NCI-H2081 treated with DMSO at 0.1 percent for 48 hours (cell line): Measurements from ENCODE around the gene MESD.

ENCODE experiments used
- DNase-seq: peaks from one replicate; lab custom pipeline; 2025; lab: John Stamatoyannopoulos, UW

The MESD gene

DNA sequence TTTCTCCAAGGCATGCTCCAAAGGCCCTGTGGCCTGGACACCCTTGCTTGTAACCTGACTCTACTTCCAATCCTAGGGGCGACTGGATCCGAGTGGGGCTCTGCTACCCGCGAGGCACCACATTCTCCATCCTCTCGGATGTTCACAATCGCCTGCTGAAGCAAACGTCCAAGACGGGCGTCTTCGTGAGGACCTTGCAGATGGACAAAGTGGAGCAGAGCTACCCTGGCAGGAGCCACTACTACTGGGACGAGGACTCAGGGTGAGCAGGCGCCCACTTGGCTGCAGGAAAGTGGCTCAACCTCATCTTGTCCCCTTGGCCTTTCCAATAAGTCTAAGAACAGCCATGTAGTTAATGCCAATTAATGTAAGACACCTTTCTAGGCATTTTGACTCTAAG, 51.9 kb downstream of the MESD start:
- DNase-seq, result no peak

DNA sequence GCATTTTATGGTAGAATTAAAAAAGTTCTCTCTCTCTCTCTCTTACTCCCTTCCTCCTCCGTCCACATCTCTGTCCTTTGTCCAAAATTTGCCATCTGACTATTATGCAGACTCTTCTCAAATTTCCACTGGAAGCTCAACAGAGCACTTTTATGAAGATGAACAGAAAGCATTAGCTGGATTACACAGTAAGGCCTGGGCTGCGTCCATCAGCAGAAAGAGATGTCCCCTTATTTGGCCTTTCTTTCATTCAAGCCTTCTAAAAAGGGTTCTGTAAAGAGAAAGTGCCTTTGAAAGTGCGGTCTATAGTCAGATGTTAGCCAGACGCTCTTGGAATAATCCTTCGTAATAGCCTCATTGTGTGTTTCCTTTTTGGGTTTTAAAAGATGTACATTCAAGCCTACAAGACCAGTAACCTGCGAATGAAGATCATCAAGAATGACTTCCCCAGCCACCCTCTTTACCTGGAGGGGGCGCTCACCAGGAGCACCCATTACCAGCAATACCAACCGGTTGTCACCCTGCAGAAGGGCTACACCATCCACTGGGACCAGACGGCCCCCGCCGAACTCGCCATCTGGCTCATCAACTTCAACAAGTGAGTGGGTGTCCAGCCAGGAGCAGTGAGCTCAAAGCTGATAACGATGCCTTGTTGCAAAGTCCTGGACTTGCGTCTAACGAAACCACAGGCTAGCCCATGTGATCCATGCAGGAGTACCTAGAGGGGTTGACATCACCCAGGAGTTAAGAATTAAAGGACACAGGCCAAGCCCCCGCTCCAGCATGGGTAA, 53.1 kb downstream of the MESD start:
- no peak for DNase-seq

DNA sequence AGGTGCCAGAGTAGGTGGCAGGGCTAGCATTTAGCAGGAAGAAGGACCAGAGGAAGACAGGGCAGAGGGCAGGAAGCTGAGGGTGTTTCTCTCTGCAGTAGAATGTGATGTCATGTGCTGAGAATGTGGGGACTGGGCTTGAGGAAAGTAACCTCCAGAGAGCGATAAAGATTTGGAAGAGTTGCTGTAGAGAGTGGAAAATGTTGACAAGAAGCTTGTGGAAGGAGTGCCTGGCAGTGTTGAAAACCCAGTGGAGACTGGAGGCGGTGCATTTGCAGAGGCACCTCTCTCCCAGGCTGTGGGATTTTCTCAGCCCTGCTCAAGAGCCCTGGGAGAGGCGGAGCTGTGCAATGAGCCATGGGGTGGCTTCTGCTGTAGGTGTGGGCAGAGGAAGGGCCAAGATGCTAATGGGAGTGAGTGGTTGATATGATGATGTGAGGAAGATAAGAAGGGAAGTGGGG, 54.8 kb downstream of the MESD start:
- no peak for DNase-seq

DNA sequence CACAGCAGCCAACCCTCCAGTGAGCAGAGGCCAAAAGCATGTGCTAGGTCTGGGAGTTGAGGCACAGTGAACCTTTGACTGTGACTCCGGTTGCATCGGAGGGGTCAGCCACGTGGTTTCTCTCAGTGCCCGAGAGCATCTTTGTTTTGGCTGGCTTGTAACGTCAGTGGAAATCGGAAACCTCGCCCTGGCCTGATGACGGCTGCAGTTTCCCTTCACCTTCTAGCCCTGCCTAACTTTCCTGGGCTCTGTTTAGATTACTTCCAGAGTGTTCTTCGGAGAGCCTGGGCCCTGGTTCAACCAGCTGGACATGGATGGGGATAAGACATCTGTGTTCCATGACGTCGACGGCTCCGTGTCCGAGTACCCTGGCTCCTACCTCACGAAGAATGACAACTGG, 56.6 kb downstream of the MESD start:
- no peak for DNase-seq

DNA sequence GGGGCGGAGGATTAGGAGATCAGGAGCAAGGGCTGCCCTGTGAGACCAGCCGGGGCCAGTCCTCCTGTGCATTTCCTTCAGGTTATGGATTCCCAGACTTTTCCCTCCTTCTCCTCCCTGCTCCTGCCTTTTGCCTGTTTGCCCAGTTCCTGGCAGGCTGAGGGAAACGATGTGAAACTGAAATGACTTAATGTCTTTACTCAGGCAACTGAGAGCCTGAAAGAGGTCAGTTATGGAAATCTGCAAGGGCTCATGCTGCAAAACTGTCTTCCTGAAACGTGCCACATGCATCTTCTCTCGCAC, 57.2 kb downstream of the MESD start:
- DNase-seq, result no peak

DNA sequence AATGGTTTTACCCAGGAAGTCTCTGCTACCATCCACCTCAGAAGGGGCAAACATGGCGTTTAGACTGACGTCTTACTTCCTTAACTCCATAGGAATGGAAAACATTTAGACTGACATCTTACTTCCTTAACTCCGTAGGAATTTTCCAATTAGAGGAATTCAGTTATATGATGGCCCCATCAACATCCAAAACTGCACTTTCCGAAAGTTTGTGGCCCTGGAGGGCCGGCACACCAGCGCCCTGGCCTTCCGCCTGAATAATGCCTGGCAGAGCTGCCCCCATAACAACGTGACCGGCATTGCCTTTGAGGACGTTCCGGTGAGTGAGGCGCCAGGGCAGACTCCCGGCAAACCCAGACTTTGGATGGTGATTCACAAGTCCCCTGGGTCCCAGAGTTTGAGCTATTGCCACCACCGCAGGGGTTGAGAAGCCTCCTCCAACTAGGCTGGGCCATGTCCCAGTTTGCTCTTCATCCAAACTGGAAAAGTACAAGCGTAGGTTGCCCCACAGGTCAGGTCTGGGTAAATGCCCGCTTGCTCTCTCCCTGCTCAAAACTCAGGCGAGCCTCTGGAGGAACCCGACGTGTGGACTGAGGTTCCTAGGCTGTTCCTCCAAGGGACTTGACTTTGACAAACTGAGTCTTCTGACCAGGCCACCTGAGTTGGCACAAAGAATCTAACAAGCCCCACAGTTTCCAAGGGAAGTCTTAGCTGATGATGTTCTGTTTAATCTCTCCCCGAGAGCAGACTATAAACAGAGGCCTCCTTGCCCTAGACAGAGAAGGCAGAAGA, 57.7 kb downstream of the MESD start:
- DNase-seq, result no peak

DNA sequence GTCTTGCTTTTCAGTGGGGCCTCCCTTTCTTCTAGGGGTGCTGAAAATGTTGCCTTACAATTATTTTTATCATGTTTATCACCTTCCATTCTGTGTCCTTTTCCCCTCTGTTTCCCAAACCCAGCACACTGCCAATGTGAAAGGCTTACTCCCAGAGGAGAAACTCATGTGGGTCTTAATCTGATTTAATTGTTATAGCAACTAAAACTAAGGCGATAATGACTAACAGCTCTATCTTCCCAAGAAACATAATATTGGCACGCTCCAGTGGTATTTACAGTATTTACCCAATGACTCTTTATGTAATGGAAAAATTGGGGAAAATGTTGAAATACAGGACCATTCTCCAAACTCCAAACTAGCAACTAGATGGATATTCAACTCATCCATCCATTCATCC, 58.4 kb downstream of the MESD start:
- DNase-seq, result no peak

DNA sequence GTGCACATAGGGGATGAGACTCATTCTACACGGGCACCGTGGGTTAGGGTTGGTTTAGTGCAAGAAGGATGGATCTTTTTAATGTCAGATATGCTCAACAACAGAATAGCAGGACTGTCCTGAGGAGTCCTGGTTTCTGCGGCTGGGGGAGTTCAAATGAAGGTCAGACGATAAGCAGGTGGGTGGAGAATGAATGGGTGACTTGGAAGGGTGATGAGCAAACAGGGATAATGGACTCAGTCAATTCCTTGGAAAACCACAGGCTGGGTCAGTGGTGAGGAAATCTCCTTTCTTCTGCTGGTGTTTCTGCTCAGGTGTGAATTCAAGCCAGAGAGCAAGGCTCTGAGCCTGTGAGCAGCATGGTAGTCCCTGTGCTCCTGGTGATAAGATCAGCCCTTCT, 59.9 kb downstream of the MESD start:
- no peak for DNase-seq

DNA sequence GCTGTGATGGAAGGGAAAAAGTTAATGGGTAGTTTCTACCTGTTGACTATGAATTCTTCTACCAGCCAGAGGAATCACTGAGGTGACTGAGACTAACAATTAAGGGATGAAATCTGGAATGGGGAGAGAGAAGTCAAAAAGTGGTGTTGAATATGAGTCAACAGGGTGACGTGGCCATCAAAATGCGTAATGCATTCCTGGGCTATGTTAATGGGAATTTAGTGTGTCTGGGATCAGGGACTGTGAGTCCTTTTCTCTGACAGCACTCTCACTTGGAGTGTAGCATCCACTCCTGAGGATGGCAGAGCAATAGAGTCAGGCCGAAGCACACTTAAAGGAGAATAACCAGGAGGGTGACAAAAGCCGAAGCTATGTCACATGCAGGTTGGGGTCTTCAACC, 60.4 kb downstream of the MESD start:
- DNase-seq, result no peak

DNA sequence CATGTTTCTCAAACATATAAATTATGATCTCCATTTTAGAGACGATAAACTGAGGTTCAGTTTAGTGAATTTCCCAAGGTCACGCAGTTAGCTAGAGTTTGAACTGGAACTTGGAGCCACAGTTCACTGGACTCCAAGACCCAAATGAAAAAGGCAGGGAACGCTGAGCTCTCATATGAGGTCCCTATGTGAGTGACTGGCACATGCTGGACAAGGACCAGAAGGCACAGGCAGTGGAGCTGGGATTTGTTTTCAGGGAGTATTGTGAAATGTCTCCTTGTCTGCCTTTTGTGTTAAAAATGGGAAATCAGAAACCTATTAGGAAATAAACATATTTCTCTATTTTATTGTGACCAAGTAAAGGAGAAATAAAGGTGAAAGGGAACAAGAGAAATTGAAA, 63.5 kb downstream of the MESD start:
- DNase-seq, result no peak

DNA sequence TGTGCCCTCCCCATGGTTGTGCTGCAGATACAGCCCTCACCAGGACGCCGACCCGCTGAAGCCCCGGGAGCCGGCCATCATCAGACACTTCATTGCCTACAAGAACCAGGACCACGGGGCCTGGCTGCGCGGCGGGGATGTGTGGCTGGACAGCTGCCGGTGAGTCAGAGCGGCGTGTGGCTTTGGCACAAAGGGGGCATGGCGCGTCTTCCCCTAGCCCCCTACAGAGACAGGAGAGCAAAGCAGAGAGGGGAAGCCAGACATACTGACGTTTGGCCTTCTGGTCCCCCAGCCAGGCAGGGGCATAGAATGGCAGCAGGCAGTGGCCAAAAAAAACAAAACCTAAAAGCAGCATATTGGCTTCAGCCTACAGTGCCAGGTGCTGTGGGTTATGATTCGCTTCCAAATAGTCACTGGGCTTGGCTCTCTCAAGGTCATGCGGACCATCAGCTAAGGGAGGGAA, 64.0 kb downstream of the MESD start:
- DNase-seq, result no peak

DNA sequence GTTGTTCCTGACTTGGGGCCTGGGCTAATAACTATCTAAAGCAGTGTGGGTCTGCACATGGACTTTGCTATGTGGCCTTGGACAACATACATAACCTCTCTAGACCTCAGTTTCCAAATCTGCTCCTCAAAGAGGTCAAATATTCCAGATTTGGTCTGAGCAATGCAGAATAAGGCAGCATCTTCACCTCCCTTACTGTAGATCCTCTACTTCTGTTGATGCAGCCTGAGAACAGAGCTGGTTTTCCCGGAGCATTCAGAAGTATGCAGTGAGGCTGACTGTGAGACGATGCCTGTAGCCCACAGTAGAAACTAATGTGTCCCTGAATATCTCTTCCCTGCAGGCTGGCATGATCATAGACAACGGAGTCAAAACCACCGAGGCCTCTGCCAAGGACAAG, 65.3 kb downstream of the MESD start:
- DNase-seq, result no peak

DNA sequence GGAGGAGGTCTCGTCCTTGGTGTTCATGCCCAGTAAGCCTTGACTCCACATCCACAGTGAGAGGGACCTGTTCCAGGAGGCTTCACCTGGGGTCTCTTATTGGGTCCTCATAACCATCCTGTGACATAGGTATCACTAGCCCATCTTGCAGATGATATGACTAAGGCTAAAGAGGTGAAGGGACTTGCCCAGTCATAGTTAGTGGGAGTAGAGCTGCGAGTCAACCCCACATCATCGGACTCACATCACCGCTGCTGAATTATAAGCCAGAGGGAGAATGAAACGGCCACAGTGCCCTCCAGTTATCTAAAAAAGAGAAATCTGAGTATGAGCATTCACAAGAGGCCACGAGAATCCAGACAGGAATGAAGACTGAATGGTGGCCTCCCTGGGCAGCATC, 66.0 kb downstream of the MESD start:
- DNase-seq, result no peak

DNA sequence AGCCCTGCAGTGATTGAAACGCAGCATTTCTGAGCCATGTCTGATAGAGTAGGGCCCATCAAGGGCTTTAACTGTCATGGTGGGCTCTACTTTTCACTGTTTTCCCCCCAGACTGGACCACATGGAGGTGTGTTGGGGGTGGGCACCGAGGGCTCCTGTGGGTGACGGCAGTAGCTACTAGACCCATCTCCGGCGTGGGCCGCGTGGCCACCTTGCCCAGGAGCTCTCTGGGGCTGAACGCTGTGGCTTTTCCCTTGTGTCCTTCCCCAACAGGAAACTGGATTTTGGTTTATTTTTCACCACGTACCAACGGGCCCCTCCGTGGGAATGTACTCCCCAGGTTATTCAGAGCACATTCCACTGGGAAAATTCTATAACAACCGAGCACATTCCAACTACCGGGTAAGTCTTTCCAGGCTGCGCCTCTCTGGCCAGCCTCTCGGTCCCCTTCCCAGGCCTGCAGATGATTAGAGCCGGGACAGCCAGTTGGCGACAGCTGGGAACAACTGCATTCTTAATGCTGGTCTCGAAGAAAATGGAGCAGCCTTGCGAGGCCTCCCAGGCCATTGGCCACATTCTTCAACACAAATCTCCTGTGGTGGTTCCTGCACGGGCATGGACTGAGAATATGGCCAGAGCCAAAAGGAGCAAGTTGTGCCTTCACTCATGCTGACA, 67.7 kb downstream of the MESD start:
- DNase-seq, result no peak

DNA sequence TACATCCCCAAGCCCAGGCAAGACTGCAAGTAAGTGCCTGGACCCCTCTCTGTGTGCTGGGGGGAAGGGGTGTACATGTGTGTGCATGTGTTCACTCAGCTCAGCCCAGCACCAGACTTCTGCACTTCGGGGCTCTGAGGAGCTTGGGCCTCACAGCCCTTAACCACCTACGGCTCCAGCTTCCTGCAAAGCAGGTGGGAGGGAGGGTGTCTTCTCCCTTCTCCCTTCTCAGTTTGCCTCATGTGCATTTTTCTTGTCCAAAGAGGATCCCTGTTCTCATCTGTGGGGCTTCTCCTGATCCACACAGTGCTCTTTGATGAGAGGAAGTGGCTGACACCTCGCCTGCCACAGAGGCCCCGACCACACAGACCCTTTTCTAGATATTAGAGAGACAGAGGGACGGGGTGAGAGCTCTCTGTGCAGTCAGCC, 69.3 kb downstream of the MESD start:
- no peak for DNase-seq

DNA sequence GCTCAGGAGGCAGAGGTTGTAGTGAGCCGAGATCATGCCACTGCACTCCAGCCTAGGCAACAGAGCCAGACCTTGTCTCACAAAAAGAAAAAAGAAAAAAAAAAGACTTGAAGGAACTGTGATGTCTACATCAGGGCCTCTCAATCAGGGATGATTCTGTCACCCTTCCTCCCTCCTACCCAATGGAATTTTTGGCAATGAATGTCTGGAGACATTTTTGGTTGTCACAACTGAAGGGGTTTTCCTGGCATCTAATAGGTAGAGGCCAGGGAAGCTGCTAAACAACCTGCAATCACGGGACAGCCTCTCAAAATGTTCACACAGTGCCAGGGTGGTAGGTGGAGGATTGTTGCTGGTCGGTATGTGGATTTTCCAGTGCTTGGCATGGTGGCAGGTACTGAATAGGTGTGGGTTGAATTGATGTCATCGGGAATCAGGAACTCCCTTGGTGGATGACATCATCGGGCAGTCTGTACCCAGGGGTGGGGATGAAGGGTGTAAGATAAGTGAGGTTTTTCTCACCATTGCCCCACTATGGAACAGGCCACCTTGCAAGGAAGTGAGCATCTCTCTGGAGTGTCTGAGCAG, 71.3 kb downstream of the MESD start:
- DNase-seq, result no peak

DNA sequence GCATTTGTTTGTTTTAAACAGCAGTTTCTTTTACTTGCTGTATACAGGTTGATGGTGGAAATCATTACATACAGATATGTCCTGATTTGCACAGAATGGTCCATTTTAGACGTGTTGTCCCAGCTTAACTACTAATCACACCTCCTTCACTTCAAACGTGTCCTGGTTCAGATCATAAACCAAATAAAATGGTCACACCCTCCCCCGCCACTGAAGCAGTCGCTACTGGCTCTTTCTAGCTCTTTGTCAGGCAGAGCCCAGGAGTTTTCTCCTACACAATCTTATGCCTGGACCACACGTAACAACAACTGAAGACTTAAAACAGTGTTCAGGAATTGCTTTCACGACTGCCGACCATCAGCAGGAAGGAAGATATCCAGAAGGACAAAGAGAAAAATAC, 73.6 kb downstream of the MESD start:
- no peak for DNase-seq

DNA sequence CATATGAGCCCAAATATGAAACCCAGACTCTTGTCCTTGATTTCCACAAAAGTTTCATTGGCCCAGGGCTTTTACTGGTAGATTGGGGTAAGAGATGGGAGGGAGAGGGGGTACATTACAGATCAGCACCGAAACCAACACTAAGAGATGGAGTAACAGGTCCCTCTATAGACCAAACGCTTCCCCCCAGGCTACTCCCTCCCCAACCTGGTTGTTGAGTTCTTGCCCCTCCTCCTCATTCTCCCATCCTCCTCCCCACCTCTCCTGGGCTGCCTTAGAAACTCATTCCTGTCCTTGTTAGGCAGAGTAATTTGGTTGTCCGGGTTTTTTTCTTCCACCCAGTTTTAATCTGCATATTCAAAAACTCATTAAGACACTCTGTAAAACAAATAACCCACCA, 74.1 kb downstream of the MESD start:
- no peak for DNase-seq

DNA sequence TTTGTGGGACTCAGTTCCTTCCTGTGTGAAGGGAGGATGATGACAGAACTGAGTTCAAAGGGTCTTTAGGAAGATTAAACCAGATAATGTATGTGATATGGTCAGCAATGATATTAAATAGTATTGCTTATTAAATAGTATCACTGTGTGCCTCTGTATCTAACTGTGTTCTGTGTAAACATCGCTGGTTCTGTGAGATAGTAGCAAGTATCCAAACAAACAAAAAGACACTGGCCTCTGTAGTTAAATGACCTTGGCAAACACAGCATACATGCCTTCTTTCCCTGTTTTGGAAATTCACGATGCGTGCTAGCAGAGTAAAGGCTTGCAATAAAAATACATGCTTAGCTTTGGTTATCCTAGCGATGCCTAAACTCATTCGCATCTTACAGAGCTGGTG, 76.1 kb downstream of the MESD start:
- DNase-seq, result no peak

DNA sequence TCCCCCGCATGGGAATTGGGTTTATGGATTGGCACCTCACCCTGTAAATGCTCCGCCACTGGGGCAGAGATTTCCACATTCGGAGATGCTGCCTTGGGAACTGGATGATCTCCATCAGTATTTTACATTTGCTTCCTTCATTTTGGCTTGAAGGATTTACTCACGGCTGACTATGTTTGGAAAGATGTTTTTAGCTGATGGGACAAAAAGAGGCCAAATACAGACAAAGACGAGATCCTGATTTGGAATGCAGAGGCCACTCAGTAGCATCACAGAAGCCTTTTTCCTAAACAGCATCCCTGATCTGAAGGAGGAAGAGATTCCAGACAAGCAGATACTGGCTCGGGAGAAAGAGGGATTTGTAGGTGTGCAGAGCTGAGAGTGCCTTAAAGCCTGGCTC, 76.9 kb downstream of the MESD start:
- no peak for DNase-seq

DNA sequence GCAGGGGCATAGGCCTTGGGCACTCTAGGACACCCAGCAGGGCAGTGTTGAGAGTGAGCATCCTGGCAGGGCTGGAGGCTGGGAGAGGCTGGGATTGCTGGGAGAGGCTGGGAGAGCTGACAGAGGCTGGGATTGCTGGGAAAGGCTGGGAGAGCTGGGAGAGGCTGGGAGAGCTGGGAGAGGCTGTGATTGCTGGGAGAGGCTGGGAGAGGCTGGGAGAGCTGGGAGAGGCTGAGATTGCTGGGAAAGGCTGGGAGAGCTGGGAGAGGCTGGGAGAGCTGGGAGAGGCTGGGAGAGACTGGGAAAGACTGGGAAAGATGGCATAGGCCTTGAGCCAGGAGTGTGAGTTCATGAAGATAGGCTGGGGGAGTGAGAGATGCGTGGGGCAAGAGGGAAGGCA, 77.8 kb downstream of the MESD start:
- no peak for DNase-seq

DNA sequence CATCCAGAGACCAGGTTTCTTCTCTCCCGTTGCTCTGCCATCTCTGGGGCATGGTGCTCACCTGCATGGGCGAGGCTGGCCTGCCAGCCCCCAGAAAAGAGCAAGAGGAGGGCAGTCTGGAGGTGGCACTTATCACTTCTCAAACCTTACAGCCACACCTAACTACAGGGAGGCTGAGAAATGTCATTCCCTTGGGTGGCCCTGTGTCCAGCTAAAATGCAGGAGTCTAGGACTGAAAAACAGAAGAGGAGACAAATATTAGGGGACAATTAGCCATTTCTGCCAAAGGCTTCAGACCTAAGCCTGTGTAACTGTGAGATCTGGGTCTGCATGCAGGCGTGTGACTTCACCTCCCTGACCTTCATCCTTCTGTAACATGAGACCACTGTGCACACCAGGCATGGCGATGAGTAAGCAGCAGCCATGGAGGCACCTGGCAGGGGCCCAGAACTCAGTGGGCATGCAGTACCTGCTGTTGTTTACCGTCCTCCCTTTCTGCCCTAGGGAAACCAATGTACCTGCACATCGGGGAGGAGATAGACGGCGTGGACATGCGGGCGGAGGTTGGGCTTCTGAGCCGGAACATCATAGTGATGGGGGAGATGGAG, 83.4 kb downstream of the MESD start:
- peak; percentile 79 for DNase-seq
